Measurements from ENCODE around the gene SRC.

SRC gene

DNA sequence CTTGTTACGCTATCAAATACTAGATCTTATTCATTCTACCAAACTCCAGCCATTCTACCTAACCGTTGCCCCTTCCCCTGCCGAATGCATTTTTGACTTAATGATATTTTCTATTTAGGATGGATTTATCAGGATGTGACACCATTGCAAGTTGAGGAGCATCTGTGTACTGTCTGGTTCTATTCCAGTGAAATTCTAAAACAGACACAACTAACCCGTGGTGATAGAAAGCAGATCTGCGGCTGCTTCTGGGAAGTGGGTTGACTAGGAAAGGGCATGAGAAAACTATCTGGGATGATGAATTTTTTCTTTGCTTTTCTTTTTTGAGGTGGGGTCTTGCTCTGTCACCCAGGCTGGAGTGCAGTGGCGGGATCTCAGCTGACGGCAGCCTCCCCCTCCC is 20.7 kb upstream of the SRC start:
- no peaks in the 10 kb centered on the region for H3K27me3 ChIP-seq (ENCODE audit: insufficient read depth, low read length)
- peaks cover 7% of the 10 kb centered on the region for H3K4me1 ChIP-seq (ENCODE audit: insufficient read depth, low read length, severe bottlenecking)
- H3K4me2 ChIP-seq (ENCODE audit: low read length): no peak overlapping the region
- H3K27ac ChIP-seq (ENCODE audit: low read depth, low read length, poor library complexity, severe bottlenecking): no peak overlapping the region
- no peak overlapping the region for H2AFZ ChIP-seq (ENCODE audit: low read length)
- no peaks in the 10 kb centered on the region for H3K36me3 ChIP-seq (ENCODE audit: insufficient read depth, low read length)
- no peaks in the 10 kb centered on the region for H3K9me2 ChIP-seq (ENCODE audit: low read depth, low read length)
- H4K20me1 ChIP-seq (ENCODE audit: insufficient read depth, low read length): no peaks in the 10 kb centered on the region
- no peaks in the 10 kb centered on the region for H3K9me3 ChIP-seq (ENCODE audit: low read length)
- no peaks in the 10 kb centered on the region for H3K79me2 ChIP-seq (ENCODE audit: insufficient read depth, low read length)
- H3K9ac ChIP-seq (ENCODE audit: low read length): no peak overlapping the region
- no peak overlapping the region for H3K4me3 ChIP-seq (ENCODE audit: low read depth, low read length, poor library complexity, severe bottlenecking)
- TF ChIP-seq, protein P1, sequence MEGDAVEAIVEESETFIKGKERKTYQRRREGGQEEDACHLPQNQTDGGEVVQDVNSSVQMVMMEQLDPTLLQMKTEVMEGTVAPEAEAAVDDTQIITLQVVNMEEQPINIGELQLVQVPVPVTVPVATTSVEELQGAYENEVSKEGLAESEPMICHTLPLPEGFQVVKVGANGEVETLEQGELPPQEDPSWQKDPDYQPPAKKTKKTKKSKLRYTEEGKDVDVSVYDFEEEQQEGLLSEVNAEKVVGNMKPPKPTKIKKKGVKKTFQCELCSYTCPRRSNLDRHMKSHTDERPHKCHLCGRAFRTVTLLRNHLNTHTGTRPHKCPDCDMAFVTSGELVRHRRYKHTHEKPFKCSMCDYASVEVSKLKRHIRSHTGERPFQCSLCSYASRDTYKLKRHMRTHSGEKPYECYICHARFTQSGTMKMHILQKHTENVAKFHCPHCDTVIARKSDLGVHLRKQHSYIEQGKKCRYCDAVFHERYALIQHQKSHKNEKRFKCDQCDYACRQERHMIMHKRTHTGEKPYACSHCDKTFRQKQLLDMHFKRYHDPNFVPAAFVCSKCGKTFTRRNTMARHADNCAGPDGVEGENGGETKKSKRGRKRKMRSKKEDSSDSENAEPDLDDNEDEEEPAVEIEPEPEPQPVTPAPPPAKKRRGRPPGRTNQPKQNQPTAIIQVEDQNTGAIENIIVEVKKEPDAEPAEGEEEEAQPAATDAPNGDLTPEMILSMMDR (IDR thresholded peaks at IDR 0.05; ENCODE audit: low read length): no peak
- no peak for TF ChIP-seq EZH2 (IDR thresholded peaks at IDR 0.05; ENCODE audit: borderline replicate concordance, low read length)
- H3F3A ChIP-seq (ENCODE audit: insufficient read depth, low read length): no peaks in the 10 kb centered on the region

DNA sequence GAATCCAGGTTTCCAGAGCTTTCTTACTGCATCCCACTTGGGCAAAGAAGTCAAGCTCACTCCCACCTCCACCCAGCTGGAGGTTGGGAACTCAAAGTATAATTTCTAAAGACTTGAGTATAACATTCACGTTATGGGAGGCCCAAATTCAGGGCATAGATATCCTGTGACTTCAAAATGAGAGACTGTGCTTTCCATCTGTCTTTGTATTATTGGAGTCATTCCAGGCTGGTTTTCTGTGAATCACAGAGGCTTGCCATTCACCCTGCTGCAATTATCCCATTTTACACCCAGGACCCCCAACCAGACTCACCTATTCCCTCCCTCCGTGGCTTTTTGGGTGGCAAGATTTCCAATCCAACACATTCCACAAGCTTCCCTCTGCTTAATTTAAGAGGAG is 19.3 kb upstream of the SRC start:
- no peaks in the 10 kb centered on the region for H3K27me3 ChIP-seq (ENCODE audit: insufficient read depth, low read length)
- no peaks in the 10 kb centered on the region for H4K20me1 ChIP-seq (ENCODE audit: insufficient read depth, low read length)
- TF ChIP-seq, protein P1 (IDR thresholded peaks at IDR 0.05; ENCODE audit: low read length): no peak
- TF ChIP-seq EZH2 (IDR thresholded peaks at IDR 0.05; ENCODE audit: borderline replicate concordance, low read length): no peak
- H3K4me2 ChIP-seq (ENCODE audit: low read length): no peak overlapping the region
- H3F3A ChIP-seq (ENCODE audit: insufficient read depth, low read length): no peaks in the 10 kb centered on the region
- H3K27ac ChIP-seq (ENCODE audit: low read depth, low read length, poor library complexity, severe bottlenecking): no peak overlapping the region
- H3K9me2 ChIP-seq (ENCODE audit: low read depth, low read length): no peaks in the 10 kb centered on the region
- no peak overlapping the region for H2AFZ ChIP-seq (ENCODE audit: low read length)
- H3K4me3 ChIP-seq (ENCODE audit: low read depth, low read length, poor library complexity, severe bottlenecking): no peak overlapping the region
- no peaks in the 10 kb centered on the region for H3K79me2 ChIP-seq (ENCODE audit: insufficient read depth, low read length)
- H3K9me3 ChIP-seq (ENCODE audit: low read length): no peaks in the 10 kb centered on the region
- H3K36me3 ChIP-seq (ENCODE audit: insufficient read depth, low read length): no peaks in the 10 kb centered on the region
- H3K4me1 ChIP-seq (ENCODE audit: insufficient read depth, low read length, severe bottlenecking): no peaks in the 10 kb centered on the region
- no peak overlapping the region for H3K9ac ChIP-seq (ENCODE audit: low read length)

DNA sequence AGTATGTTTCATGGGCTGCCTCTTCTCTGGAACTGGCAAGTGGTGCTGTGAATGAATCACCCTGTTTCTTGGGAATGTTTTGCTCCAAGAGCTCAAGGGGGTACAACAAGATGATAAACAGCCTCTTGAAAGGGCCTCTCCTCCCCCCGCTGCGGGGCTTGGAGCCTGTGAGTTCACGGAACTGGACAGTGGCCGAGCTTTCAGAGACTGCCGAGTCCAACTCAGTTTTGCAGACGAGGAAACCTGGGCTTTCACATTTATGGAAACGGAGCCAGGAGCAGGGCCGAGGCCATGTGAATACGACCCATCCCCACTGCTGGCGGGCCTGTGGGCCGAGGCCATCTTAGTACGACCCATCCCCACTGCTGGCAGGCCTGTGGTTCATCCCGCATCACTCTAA is 18.2 kb upstream of the SRC start:
- Histone ChIP-seq H3K9me3 (ENCODE audit: low read length) (no peaks in the 10 kb centered on the region), H3K27ac (ENCODE audit: low read depth, low read length, poor library complexity, severe bottlenecking) (no peak overlapping the region), H4K20me1 (ENCODE audit: insufficient read depth, low read length) (no peaks in the 10 kb centered on the region), H3K4me2 (ENCODE audit: low read length) (no peak overlapping the region), H3K27me3 (ENCODE audit: insufficient read depth, low read length) (no peaks in the 10 kb centered on the region), H3K79me2 (ENCODE audit: insufficient read depth, low read length) (no peaks in the 10 kb centered on the region), H3K36me3 (ENCODE audit: insufficient read depth, low read length) (no peaks in the 10 kb centered on the region), H3K4me1 (ENCODE audit: insufficient read depth, low read length, severe bottlenecking) (no peaks in the 10 kb centered on the region), H3K4me3 (ENCODE audit: low read depth, low read length, poor library complexity, severe bottlenecking) (no peak overlapping the region), H3K9ac (ENCODE audit: low read length) (no peak overlapping the region), H3F3A (ENCODE audit: insufficient read depth, low read length) (no peaks in the 10 kb centered on the region), H2AFZ (ENCODE audit: low read length) (no peak overlapping the region), H3K9me2 (ENCODE audit: low read depth, low read length) (no peaks in the 10 kb centered on the region)
- no peak for TF ChIP-seq EZH2 (IDR thresholded peaks at IDR 0.05; ENCODE audit: borderline replicate concordance, low read length)
- TF ChIP-seq, protein P1 (IDR thresholded peaks at IDR 0.05; ENCODE audit: low read length): no peak

Data from OCI-LY1 (cell line).